HepG2 (cell line): ENCODE measurements around the gene CXCR5. TPM values are rescaled to one million over a fixed set of nuclear protein-coding genes. Genes with fewer than 3 reads are reported as not detected.
A peak's percentile ranks its signal among the peaks of the same experiment; 100 is the strongest.

Experiments
- HDAC6 ChIP-seq: fragments of 200-600 bp; sonication (generic); IDR thresholded peaks from 2 replicates; pipeline ENCODE4 v1.7.0; 2017; ENCODE audit warnings: mild to moderate bottlenecking, antibody characterized with exemption, low read length, low read depth
- HOXA3 ChIP-seq: sonication (generic); formaldehyde crosslinking; IDR thresholded peaks from 2 replicates; pipeline ENCODE4 v1.5.0; 2020; ENCODE audit warnings: missing genetic modification reagents
- HOXA9 ChIP-seq: sonication (generic); formaldehyde crosslinking; IDR thresholded peaks from 2 replicates; pipeline ENCODE4 v1.8.1; 2022; ENCODE audit warnings: missing genetic modification reagents, mild to moderate bottlenecking, moderate library complexity, borderline replicate concordance
- KLF12 ChIP-seq: sonication (generic); formaldehyde crosslinking; IDR thresholded peaks from 2 replicates; pipeline ENCODE4 v1.4.0; 2020; ENCODE audit warnings: missing genetic modification reagents, borderline replicate concordance
- NFRKB ChIP-seq: fragments of 450-650 bp; IDR thresholded peaks from 2 replicates; pipeline ENCODE4 v1.6.1; 2017
- PITX1 ChIP-seq: sonication (generic); formaldehyde crosslinking; IDR thresholded peaks from 2 replicates; pipeline ENCODE4 v1.5.1; 2020; ENCODE audit warnings: mild to moderate bottlenecking, missing genetic modification reagents
- PRDM10 ChIP-seq: sonication (generic); formaldehyde crosslinking; IDR thresholded peaks from 2 replicates; pipeline ENCODE4 v1.4.0; 2020; ENCODE audit warnings: low read depth, missing genetic modification reagents
- RNF2 ChIP-seq: fragments of 450-650 bp; conservative IDR thresholded peaks from 2 replicates; pipeline ENCODE4 v1.6.1; 2016; ENCODE audit warnings: low read depth
- THAP7 ChIP-seq: sonication (generic); formaldehyde crosslinking; IDR thresholded peaks from 2 replicates; pipeline ENCODE4 v1.8.1; 2023; ENCODE audit warnings: mild to moderate bottlenecking, missing genetic modification reagents
- ZNF142 ChIP-seq: sonication (generic); formaldehyde crosslinking; IDR thresholded peaks from 2 replicates; pipeline ENCODE4 v1.4.0; 2020; ENCODE audit warnings: missing genetic modification reagents
- ZNF296 ChIP-seq: sonication (generic); formaldehyde crosslinking; conservative IDR thresholded peaks from 2 replicates; pipeline ENCODE4 v1.5.0; 2020; ENCODE audit warnings: mild to moderate bottlenecking, missing genetic modification reagents
- ZNF687 ChIP-seq: sonication (generic); formaldehyde crosslinking; IDR thresholded peaks from 2 replicates; pipeline ENCODE4 v1.5.1; 2020; ENCODE audit warnings: mild to moderate bottlenecking, missing genetic modification reagents, moderate library complexity
- ZNF883 ChIP-seq: sonication (generic); formaldehyde crosslinking; IDR thresholded peaks from 2 replicates; pipeline ENCODE4 v1.5.1; 2020; ENCODE audit warnings: mild to moderate bottlenecking, missing genetic modification reagents; ENCODE audit errors: not compliant biosample characterization
- polyA plus RNA-seq, 8 experiments: library from polyadenylated mRNA; depleted of rRNA in 3 of 8; stranded (reverse) in 7 of 8; unstranded in 1 of 8; fragments of >200 nt; fragmentation: Illumina TruSeq in 4 of 8; extraction: Trizol in 4 of 8; gene quantifications; 2 replicates each; pipeline versions ENCODE4 v1.2.1 to v1.2.3, GENCODE V29; 2011 to 2016; ENCODE audit warnings: low read depth in 4 of 8, missing spikeins in 1 of 8, mixed read lengths in 1 of 8; ENCODE audit not compliant: insufficient read depth in 1 of 8
- total RNA-seq, 5 experiments: library from RNA; depleted of rRNA; stranded (reverse); fragments of >200 nt; fragmentation: Illumina TruSeq; extraction: Trizol; gene quantifications; 2 replicates each; pipeline ENCODE4 v1.2.3, GENCODE V29; 2016; ENCODE audit warnings: low read depth in 1 of 5

CXCR5 gene
- total and polyA plus RNA-seq, 2 of the 13 experiments (the other 11 are each of a cell fraction or from before 2014, with no cell fraction given), result not detected

- TF ChIP-seq ZNF687 (CRISPR knock-in tag) (peak; percentile 42; the same call in 1 of the 2 replicates), NFRKB (no peak), THAP7 (CRISPR knock-in tag) (no peak), RNF2 (no peak), KLF12 (CRISPR knock-in tag) (0 out of 2 replicates have a peak, but pooled peaks have one; percentile 32), PRDM10 (CRISPR knock-in tag) (no peak), ZNF883 (CRISPR knock-in tag) (no peak), HOXA3 (CRISPR knock-in tag) (peak; percentile 20; the same call in 1 of the 2 replicates), HDAC6 (no peak), PITX1 (no peak), ZNF142 (no peak), HOXA9 (CRISPR knock-in tag) (no peak), ZNF296 (no peak)
Measured at GRCh38 chr11:118870396-118871343, 13.0 kb upstream of the CXCR5 start (continued).
